SK-N-MC (cell line): ENCODE data around the gene ARMH4.

Experiments used
- DNase-seq: peaks from one replicate; pipeline ENCODE4 v3.0.0-alpha.2; 2011; ENCODE audit warnings: low read depth, low spot score
- H3K27ac ChIP-seq: fragments of 200-600 bp; sonication (generic); 2 replicates; pipeline ENCODE4 v1.5.1; 2016; ENCODE audit warnings: mixed run types
- H3K36me3 ChIP-seq: fragments of 200-600 bp; sonication (generic); 2 replicates; pipeline ENCODE4 v1.6.1; 2017; ENCODE audit warnings: antibody characterized with exemption, low read length, mixed read lengths; ENCODE audit not compliant: insufficient read depth
- H3K4me3 ChIP-seq: fragments of 200-600 bp; sonication (generic); 2 replicates; pipeline ENCODE4 v1.5.1; 2016
- H3K9ac ChIP-seq: fragments of 200-600 bp; sonication (generic); 2 replicates; pipeline ENCODE4 v1.8.0; 2017; ENCODE audit warnings: mixed run types, mixed read lengths; ENCODE audit not compliant: insufficient read length
- H3K9me3 ChIP-seq: fragments of 200-600 bp; sonication (generic); 2 replicates; pipeline ENCODE4 v1.6.1; 2017; ENCODE audit warnings: low read depth, mild to moderate bottlenecking, antibody characterized with exemption, low read length, moderate library complexity, mixed read lengths
- EZH2 ChIP-seq: fragments of 200-600 bp; sonication (generic); IDR thresholded peaks from one replicate; pipeline ENCODE4 v1.6.1; 2017; ENCODE audit warnings: antibody characterized with exemption
- FOXP2 ChIP-seq: optimal IDR thresholded peaks from 2 replicates; pipeline ENCODE3; 2011; ENCODE audit warnings: mild to moderate bottlenecking, moderate library complexity; ENCODE audit not compliant: insufficient read depth; ENCODE audit errors: extremely low read length, control extremely low read depth
- POLR2AphosphoS5 ChIP-seq: IDR thresholded peaks from 2 replicates; pipeline ENCODE4 v1.6.1; 2012; ENCODE audit warnings: mild to moderate bottlenecking, low read depth, low read length, borderline replicate concordance

ARMH4 gene

DNA sequence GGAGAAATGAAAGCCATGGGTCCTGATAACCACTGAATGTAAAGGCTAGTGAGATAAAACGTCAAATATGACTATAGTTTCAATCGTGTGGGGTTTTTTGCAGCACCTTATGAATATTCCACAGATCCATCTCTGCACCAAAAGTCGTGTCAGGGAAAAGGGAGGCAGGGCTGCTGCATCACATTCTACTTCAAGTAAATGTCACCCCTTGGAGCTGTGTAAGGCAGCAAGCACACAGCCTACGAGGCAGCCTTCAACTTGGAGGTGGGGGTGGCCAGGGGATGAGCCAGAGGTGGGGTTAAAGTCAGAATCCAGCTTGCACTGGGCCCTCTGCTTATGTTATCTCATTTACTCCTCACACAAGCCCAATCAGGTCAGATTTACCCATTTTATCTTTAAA lies 90.4 kb downstream of the ARMH4 start:
- Histone ChIP-seq H3K9me3 (no peaks in the 10 kb centered on the region), H3K36me3 (no peaks in the 10 kb centered on the region), H3K9ac (no peak overlapping the region), H3K27ac (no peak overlapping the region), H3K4me3 (no peak overlapping the region)
- DNase-seq, result no peak
- TF ChIP-seq EZH2, result no peak
- TF ChIP-seq POLR2AphosphoS5, result no peak
- no peak for TF ChIP-seq FOXP2

- H3K36me3 ChIP-seq, result no peaks in the 10 kb centered on the region
- no peak for DNase-seq
- no peak overlapping the region for H3K4me3 ChIP-seq
- TF ChIP-seq EZH2 (no peak), POLR2AphosphoS5 (no peak), FOXP2 (no peak)
- no peaks in the 10 kb centered on the region for H3K9me3 ChIP-seq
- no peak overlapping the region for H3K27ac ChIP-seq
- no peak overlapping the region for H3K9ac ChIP-seq
These were observed 91.1 kb downstream of the ARMH4 start for GRCh38 chr14:58060898-58061297.

GRCh38 chr14:58060077-58060476 lies 91.9 kb downstream of the ARMH4 start:
- Histone ChIP-seq H3K36me3 (no peaks in the 10 kb centered on the region), H3K9ac (no peak overlapping the region), H3K27ac (no peak overlapping the region), H3K4me3 (no peak overlapping the region), H3K9me3 (no peaks in the 10 kb centered on the region)
- DNase-seq, result no peak
- no peak for TF ChIP-seq POLR2AphosphoS5
- TF ChIP-seq FOXP2, result no peak
- no peak for TF ChIP-seq EZH2

GRCh38 chr14:58059126-58059525 lies 92.9 kb downstream of the ARMH4 start:
- Histone ChIP-seq H3K36me3 (no peaks in the 10 kb centered on the region), H3K27ac (no peak overlapping the region), H3K9me3 (no peaks in the 10 kb centered on the region), H3K9ac (no peak overlapping the region), H3K4me3 (no peak overlapping the region)
- no peak for DNase-seq
- TF ChIP-seq POLR2AphosphoS5, result no peak
- TF ChIP-seq EZH2, result no peak
- no peak for TF ChIP-seq FOXP2

DNA sequence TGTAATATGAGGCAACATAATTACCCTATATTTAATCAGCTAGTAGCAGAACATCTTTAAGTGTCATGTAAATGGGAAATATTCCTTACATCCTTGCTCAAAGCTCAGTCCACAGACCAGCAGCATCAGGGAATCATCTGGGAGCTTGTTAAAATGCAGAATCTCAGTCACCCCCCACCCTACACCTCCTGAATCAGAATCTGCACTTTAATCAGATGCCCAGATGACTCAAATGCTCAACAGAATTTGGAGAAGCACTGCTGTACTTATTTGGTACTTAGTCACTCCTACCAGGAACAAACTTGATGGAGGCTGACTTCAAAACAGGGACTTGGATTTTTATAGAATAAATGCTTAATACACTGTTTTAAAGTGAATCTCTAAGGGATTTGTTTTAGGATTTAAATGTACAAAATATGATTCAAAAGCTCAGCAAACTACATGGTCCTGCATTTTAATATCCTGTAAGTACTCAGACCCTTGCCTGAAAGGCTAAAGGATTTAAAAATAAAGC lies 96.5 kb downstream of the ARMH4 start:
- DNase-seq, result no peak
- H3K36me3 ChIP-seq, result no peaks in the 10 kb centered on the region
- H3K4me3 ChIP-seq, result no peak overlapping the region
- H3K9ac ChIP-seq, result no peak overlapping the region
- H3K27ac ChIP-seq, result no peak overlapping the region
- no peaks in the 10 kb centered on the region for H3K9me3 ChIP-seq
- TF ChIP-seq FOXP2 (no peak), EZH2 (no peak)

- TF ChIP-seq POLR2AphosphoS5, result no peak
- no peak for TF ChIP-seq EZH2
- TF ChIP-seq FOXP2, result no peak
- DNase-seq, result no peak
- no peak overlapping the region for H3K4me3 ChIP-seq
- no peaks in the 10 kb centered on the region for H3K9me3 ChIP-seq
- no peak overlapping the region for H3K9ac ChIP-seq
- no peak overlapping the region for H3K27ac ChIP-seq
- no peaks in the 10 kb centered on the region for H3K36me3 ChIP-seq
These were observed 97.9 kb downstream of the ARMH4 start for GRCh38 chr14:58054100-58054499.

DNA sequence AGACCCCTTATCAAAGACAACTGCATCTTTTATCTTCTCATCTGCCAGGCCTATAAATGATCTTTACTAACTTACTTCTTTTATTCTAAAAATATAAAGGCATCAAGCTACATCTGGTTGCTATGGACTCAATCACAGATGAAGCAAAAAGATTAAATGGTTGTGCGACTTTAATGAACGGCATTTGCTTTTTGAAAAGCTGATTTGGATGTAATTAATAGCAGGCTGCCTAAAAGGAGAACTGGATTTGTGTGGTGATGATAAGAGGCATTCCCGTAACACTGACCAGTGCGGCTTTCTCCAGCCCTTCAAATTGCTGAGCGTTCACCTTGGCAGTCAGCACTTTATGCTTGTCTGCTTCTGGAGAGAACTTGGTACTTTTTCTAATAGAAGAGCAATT lies 103.8 kb downstream of the ARMH4 start:
- Histone ChIP-seq H3K9ac (no peak overlapping the region), H3K36me3 (no peaks in the 10 kb centered on the region), H3K27ac (no peak overlapping the region), H3K9me3 (no peaks in the 10 kb centered on the region), H3K4me3 (no peak overlapping the region)
- no peak for TF ChIP-seq FOXP2
- no peak for TF ChIP-seq POLR2AphosphoS5
- no peak for TF ChIP-seq EZH2
- no peak for DNase-seq

DNA sequence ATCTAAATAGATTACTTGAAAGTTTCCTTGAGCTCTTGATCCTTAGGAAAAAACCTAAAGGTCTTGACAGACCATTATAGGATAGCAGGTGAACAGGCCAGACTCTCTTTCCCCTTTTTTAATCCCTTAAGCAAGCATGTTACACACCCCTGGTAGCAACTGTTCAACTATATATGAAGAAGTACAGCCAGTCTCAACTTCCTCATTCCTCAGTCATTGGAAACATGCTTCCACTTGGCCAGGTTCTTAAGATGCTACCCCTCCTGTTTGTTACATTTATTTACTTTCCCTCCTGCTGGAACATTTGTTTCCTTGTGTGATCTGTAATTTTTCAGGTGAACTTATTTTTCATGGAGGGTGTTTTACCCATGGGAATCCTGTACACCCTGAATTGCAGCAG lies 124.1 kb downstream of the ARMH4 start:
- TF ChIP-seq FOXP2 (no peak), EZH2 (no peak), POLR2AphosphoS5 (no peak)
- no peak for DNase-seq

GRCh38 chr14:58026967-58027366 lies 125.0 kb downstream of the ARMH4 start:
- Histone ChIP-seq H3K9ac (no peak overlapping the region), H3K36me3 (no peaks in the 10 kb centered on the region), H3K9me3 (no peaks in the 10 kb centered on the region), H3K4me3 (no peak overlapping the region), H3K27ac (no peak overlapping the region)
- TF ChIP-seq POLR2AphosphoS5, result no peak
- TF ChIP-seq FOXP2, result no peak
- TF ChIP-seq EZH2, result no peak
- DNase-seq, result no peak

More for the DNA sequence above, 124.1 kb downstream of the ARMH4 start:
- Histone ChIP-seq H3K4me3 (no peak overlapping the region), H3K9me3 (no peaks in the 10 kb centered on the region), H3K36me3 (no peaks in the 10 kb centered on the region), H3K9ac (no peak overlapping the region), H3K27ac (no peak overlapping the region)

GRCh38 chr14:58026219-58026618 lies 125.8 kb downstream of the ARMH4 start:
- no peak for DNase-seq
- Histone ChIP-seq H3K9ac (no peak overlapping the region), H3K27ac (no peak overlapping the region), H3K4me3 (no peak overlapping the region), H3K9me3 (no peaks in the 10 kb centered on the region), H3K36me3 (no peaks in the 10 kb centered on the region)
- TF ChIP-seq POLR2AphosphoS5 (no peak), EZH2 (no peak), FOXP2 (no peak)
